Measurements from ENCODE around the gene CYP1A2.
A peak's percentile ranks its signal among the peaks of the same experiment; 100 is the strongest.
"Not testable (repeated sequence)": the region's sequence is repeated elsewhere in the genome, so short reads cannot be mapped to it uniquely, and the experiment has no call there.

Gene CYP1A2

GRCh38 chr15:74738239-74738638 is 10.4 kb upstream of the CYP1A2 start:
- DNase-seq = not testable (repeated sequence)

- no peak for DNase-seq
Observed at GRCh38 chr15:74742422-74742821, 6.2 kb upstream of the CYP1A2 start.

DNA sequence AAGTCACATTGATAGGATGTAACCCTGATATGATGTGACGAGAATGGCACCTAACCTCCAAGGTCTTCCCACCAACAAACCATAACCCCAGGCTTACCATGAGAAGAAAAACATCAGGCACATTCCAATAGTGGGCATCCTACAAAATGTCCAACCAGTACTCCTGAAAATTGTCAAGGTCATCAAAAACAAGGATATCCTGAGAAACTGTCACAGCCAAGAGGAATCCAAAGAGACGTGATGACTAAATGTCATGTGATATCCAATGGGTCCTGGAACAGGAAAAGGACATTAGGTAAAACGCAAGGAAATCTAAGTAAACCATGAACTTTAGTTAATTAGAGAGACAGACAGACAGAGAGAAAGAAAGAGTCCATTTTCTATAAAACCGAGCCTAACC is 2.3 kb upstream of the CYP1A2 start:
- no peak for DNase-seq

DNA sequence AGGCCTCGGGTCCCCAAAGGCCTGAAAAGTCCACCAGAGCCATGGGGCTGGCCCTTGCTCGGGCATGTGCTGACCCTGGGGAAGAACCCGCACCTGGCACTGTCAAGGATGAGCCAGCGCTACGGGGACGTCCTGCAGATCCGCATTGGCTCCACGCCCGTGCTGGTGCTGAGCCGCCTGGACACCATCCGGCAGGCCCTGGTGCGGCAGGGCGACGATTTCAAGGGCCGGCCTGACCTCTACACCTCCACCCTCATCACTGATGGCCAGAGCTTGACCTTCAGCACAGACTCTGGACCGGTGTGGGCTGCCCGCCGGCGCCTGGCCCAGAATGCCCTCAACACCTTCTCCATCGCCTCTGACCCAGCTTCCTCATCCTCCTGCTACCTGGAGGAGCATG is 1.2 kb downstream of the CYP1A2 start:
- no peak for DNase-seq

GRCh38 chr15:74750751-74751150 is 2.1 kb downstream of the CYP1A2 start:
- no peak for DNase-seq

GRCh38 chr15:74752011-74752410 is 3.4 kb downstream of the CYP1A2 start:
- DNase-seq = no peak

GRCh38 chr15:74752531-74752930 is 3.9 kb downstream of the CYP1A2 start:
- DNase-seq = no peak

DNA sequence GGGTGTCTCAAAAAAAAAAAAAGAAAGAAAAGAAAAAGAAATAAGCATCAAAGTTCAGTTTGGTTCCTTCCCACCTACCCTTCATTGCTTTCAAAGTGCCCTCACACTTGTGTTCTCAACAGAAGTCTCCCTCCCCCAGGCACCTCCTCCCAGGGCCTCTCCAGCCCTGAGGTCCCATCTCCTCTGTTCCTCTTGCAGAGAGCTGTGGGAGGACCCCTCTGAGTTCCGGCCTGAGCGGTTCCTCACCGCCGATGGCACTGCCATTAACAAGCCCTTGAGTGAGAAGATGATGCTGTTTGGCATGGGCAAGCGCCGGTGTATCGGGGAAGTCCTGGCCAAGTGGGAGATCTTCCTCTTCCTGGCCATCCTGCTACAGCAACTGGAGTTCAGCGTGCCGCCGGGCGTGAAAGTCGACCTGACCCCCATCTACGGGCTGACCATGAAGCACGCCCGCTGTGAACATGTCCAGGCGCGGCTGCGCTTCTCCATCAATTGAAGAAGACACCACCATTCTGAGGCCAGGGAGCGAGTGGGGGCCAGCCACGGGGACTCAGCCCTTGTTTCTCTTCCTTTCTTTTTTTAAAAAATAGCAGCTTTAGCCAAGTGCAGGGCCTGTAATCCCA is 6.1 kb downstream of the CYP1A2 start:
- DNase-seq = no peak

DNA sequence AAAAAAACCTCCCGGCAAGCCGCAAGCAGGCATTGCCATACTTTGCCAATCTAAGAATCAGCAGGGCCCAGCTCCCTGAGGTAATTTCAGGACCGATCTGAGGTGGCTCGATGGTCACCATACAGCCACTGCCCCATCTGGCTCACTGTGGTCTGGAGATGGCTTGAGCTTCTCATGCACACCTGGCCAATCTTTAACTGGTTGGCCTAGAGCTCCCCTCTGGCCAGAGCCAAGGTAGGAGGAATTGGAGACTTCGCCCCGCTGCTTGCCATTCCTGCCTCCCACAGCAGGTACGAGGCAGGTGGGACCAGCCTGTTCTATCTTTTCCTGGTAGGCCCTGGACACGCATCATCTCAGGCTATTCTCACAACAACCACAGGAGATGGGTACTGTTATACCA is 10.1 kb downstream of the CYP1A2 start:
- no peak for DNase-seq

DNA sequence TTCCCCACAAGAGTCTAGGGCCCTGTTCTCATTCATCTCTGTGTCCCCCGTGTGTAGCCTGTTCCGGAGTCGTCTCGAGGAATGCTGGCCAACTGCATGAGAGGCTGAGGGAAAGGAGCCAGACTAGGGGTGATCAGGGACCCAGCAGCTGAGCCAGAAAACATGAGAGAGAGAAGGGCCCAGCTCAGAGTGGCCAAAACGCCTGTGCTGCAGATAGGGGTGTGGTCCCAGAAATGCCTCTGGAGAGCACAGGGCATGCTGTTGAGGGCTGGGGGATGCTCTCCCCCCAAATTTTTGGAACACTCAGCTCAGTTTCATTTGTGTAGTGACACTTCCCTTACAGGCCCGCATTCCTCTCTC is 14.1 kb downstream of the CYP1A2 start:
- no peak for DNase-seq

GRCh38 chr15:74763416-74763815 is 14.8 kb downstream of the CYP1A2 start:
- no peak for DNase-seq

DNA sequence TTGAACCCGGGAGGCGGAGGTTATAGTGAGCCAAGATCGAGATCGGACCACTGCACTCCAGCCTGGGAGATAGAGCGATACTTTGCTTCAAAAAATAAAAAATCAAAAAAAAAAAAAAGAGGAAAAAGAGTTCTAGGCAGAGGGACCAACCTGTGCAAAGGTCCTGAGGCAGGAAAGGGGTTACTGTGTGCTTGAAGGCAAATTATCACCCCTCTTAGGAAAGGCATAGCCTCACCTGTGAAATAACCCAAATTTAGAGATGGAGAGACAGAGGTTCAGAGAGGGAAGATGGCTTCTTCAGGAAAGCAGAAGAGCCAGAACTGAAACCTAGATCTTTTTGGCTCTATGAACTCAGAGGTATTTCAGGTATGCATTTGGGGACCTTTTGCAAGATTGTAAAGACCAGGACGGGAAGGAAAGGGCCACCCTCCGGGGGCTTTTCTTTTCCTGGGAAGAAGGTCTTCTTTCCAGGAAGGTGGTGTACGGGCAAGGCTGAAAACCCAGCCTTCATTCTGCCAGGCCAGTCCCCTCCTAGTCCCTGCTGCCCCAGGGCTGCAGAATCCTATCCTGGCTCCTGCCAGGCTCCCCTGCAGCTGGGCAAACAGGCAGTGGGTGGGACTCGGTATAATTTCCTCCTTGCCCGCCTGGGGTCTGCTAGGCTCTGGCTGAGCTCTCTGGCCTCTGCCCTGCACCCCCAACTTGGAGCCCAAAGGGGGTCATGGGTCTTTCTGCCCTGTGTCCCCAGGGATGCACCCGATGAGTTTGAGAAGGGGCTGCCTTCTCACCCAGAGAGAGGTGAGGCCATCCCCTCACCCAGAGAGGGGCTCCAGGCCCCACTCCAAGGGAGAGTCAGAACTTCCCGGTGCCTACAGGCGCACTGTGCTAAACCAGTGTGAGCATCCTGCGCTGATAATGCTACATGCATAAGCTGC is 18.8 kb downstream of the CYP1A2 start:
- DNase-seq = no peak

- no peak for DNase-seq
Observed at GRCh38 chr15:74768099-74768770, 19.6 kb downstream of the CYP1A2 start.

GRCh38 chr15:74768771-74769342 is 20.2 kb downstream of the CYP1A2 start:
- DNase-seq = peak; percentile 52

GRCh38 chr15:74769463-74770025 is 20.9 kb downstream of the CYP1A2 start:
- no peak for DNase-seq

DNA sequence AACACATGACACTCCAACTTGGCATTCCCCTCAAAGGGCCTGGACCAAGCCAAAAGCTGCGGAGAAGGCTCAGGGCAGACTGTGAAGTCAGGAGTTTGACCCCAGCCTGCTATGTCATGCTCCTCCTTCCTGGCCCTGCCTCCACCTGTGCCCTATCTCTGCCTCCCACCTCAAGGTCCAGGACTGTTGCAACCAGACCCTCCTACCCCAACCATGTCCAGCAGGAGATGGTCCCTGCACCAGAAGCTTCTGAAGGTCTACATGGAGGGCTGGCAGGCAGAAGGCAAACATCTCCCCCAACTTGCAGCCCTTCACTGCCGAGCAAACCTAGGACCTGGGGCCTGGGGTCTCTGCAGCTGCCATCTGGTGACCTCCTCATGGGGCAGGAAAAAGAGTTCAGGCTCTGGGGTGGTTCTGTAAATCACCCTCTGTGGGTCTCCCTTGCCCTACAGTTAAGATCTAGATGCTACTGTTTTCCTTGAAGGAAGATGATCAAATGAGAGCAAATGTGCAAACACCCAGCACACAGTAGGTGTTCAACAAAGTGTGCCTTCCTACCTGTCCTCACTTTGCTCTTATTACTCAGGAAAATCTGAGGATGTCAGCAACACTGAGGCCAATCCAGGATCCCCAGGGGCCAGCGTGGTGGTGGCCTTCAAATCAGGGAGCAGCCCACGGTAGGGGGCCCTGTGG is 21.7 kb downstream of the CYP1A2 start:
- DNase-seq = no peak

GRCh38 chr15:74773329-74773728 is 24.7 kb downstream of the CYP1A2 start:
- no peak for DNase-seq

DNA sequence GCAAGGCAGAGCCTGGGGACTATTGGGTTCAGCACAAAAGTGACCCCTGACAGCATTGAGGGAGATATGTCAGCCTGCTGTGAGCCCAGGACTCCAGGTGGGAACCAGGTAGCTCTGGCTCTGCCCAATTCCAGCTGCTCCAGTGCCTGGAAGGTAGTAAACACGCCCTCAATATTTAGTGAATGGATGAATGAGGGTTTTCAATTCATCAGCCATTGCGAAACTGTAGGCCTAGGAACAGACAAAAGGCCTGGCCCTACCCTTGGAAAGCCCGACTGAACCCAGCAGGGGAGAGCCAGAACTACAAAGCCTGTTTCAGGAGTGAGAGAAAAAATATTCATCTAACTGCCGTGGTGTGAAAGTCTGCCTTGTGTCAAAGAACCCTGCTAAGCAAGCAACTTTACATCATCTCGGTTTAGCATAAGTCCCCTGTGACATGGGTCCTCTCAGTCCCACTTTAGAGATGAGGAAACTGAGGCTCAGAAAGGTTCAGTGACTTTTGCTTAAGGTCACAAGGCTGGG is 25.1 kb downstream of the CYP1A2 start:
- no peak for DNase-seq

GRCh38 chr15:74775132-74775562 is 26.5 kb downstream of the CYP1A2 start:
- no peak for DNase-seq

DNA sequence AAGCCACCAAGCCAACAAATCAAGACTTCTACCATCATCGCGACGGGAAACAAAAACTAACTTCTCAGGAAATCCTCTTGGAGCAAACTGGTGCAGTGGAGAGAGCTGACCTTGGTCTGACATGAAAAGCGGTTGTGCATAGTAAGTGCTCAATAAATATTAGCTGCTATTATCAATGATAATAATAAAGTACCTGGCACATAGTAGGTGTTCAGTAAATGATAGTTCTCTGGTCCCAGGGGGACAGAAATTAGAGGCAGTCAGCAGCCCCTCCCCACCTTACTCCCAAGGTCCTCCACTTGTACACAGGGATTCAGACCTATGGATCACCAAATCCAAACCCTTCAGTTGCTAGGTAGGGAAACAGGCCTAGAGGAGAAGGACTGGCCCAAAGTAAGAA is 27.2 kb downstream of the CYP1A2 start:
- no peak for DNase-seq

DNA sequence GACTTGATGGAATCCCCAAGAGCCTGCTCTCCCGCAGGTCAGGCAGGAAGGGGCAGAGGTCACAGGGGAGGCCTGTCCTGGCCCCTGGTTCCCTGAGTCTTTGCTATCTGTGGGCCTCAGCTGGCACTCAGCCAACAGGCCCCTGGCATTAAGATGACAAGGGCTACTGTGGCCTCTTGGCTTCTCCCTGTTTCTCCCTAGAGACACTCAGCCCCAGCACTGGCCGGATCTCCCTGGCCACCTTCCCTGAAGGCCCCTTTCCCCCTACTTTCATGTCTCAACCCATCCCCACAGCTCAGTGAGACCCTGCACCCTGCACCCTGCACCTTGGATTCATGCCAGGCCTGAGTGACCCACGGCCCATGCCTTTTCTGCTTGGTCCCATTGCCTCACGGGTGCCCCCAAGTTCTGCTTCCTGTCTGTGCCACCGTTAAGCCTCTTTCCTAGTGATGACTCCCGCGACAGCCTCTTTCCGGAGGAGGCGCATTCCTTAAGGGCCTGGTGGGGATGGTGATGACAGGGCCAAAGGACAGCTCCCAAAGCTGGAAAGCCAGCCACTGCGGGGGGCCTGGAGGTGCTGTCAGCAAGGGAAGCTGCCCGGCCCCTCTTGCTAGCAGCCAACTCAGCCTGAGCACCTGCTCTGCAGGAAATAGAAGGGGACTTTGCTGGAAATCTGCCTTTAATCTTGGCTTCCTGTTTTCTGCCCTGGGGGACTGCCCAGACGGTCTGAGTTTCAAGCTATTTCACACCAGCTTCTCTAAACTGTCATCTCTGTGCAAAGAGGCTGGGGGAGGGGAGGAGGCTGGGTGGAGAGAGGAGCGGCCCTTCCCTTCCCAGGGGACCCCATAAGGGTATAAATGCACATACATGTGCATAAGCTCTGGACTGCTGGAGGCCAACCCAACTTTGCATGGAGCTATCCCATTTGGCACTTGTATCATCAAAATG is 28.4 kb downstream of the CYP1A2 start:
- DNase-seq = peak; percentile 49

All from T-helper 9 cell (primary cell).